HG02678 (cell line): ENCODE measurements around the gene ASCL2.

ENCODE experiments used
- ATAC-seq: cut with Tn5 transposase; IDR thresholded peaks from one replicate; pipeline ENCODE4 v1.9.1; 2021; ENCODE audit warnings: mild to moderate bottlenecking, moderate library complexity; ENCODE audit not compliant: unreplicated experiment

The ASCL2 gene

GRCh38 chr11:2263071-2263565, 7.3 kb downstream of the ASCL2 start:
- no peak for ATAC-seq

- no peak for ATAC-seq
Measured at GRCh38 chr11:2262301-2263070, 7.9 kb downstream of the ASCL2 start.

GRCh38 chr11:2261436-2262230, 8.8 kb downstream of the ASCL2 start:
- no peak for ATAC-seq

GRCh38 chr11:2260491-2261364, 9.7 kb downstream of the ASCL2 start:
- no peak for ATAC-seq

GRCh38 chr11:2259897-2260451, 10.4 kb downstream of the ASCL2 start:
- ATAC-seq, result no peak

- no peak for ATAC-seq
Measured at GRCh38 chr11:2259466-2259830, 10.9 kb downstream of the ASCL2 start.

GRCh38 chr11:2258501-2259465, 11.6 kb downstream of the ASCL2 start:
- ATAC-seq, result no peak

- no peak for ATAC-seq
Measured at GRCh38 chr11:2256951-2257700, 13.3 kb downstream of the ASCL2 start.

GRCh38 chr11:2256293-2256913, 14.0 kb downstream of the ASCL2 start:
- ATAC-seq, result no peak

GRCh38 chr11:2252018-2252417, 18.4 kb downstream of the ASCL2 start:
- no peak for ATAC-seq

- ATAC-seq, result no peak
Measured at GRCh38 chr11:2251138-2251537, 19.2 kb downstream of the ASCL2 start.

- no peak for ATAC-seq
Measured at GRCh38 chr11:2250485-2250884, 19.9 kb downstream of the ASCL2 start.

- ATAC-seq, result no peak
Measured at GRCh38 chr11:2250041-2250440, 20.3 kb downstream of the ASCL2 start.

- no peak for ATAC-seq
Measured at GRCh38 chr11:2249189-2249916, 21.0 kb downstream of the ASCL2 start.

- no peak for ATAC-seq
Measured at GRCh38 chr11:2248762-2249161, 21.6 kb downstream of the ASCL2 start.

- ATAC-seq, result no peak
Measured at GRCh38 chr11:2248242-2248641, 22.1 kb downstream of the ASCL2 start.

GRCh38 chr11:2247496-2247895, 22.9 kb downstream of the ASCL2 start:
- ATAC-seq, result no peak

GRCh38 chr11:2240834-2241233, 29.6 kb downstream of the ASCL2 start:
- no peak for ATAC-seq
